Gastroesophageal sphincter (tissue), 4 donors: ENCODE measurements around the gene CCR1. TPM values are rescaled to one million over a fixed set of nuclear protein-coding genes. Genes with fewer than 3 reads are reported as not detected.

ENCODE experiments used
- ATAC-seq: fragments of 150-250 bp; one replicate; pipeline ENCODE4 v1.9.1; 2016; ENCODE audit warnings: mild to moderate bottlenecking, moderate library complexity
- H3K27ac ChIP-seq, 4 donors: fragments of 200-600 bp; sonication (generic) in 3 of 4; 1 replicate in 3 of 4; 2 replicates in 1 of 4; pipeline ENCODE4 v1.5.1; 2016 to 2019
- H3K27me3 ChIP-seq: fragments of 200-600 bp; sonication (generic); one replicate; pipeline ENCODE4 v1.5.1; 2019
- H3K36me3 ChIP-seq, 2 donors: fragments of 200-600 bp; sonication (generic); one replicate each; pipeline ENCODE4 v1.5.1; 2019; ENCODE audit warnings: control low read depth in 1 of 2
- H3K4me1 ChIP-seq, 3 donors: fragments of 200-600 bp; sonication (generic); 1 replicate in 2 of 3; 2 replicates in 1 of 3; pipeline ENCODE4 v1.5.1; 2016 to 2019; ENCODE audit warnings: control low read depth in 2 of 3
- H3K4me3 ChIP-seq, 2 donors: fragments of 200-600 bp; sonication (generic); one replicate each; pipeline ENCODE4 v1.5.1; 2019; ENCODE audit warnings: mild to moderate bottlenecking in 1 of 2, moderate library complexity in 1 of 2
- H3K9me3 ChIP-seq, 3 donors: fragments of 200-600 bp; sonication (generic); one replicate each; pipeline ENCODE4 v1.5.1; 2017 to 2019; ENCODE audit warnings: control low read depth in 2 of 3
- CTCF ChIP-seq, 4 experiments: fragments of 200-600 bp in 2 of 4; fragments of 450-650 bp in 2 of 4; sonication (generic) in 1 of 4; IDR thresholded peaks; one replicate each; pipeline ENCODE4 v1.5.1; 2017 to 2019; ENCODE audit warnings: antibody characterized with exemption in 4 of 4, mild to moderate bottlenecking in 2 of 4, moderate library complexity in 2 of 4
- EP300 ChIP-seq: sonication (generic); formaldehyde crosslinking; IDR thresholded peaks from one replicate; pipeline ENCODE4 v1.6.1; 2017; ENCODE audit warnings: antibody characterized with exemption, mild to moderate bottlenecking
- POLR2A ChIP-seq, 2 donors: fragments of 450-650 bp; IDR thresholded peaks; one replicate each; pipeline ENCODE4 v1.6.1; 2017; ENCODE audit warnings: antibody characterized with exemption in 2 of 2, mild to moderate bottlenecking in 2 of 2, moderate library complexity in 1 of 2
- POLR2AphosphoS5 ChIP-seq: sonication (generic); formaldehyde crosslinking; IDR thresholded peaks from one replicate; pipeline ENCODE4 v1.6.1; 2017; ENCODE audit warnings: antibody characterized with exemption
- WGBS, 2 donors: methylation state at CpG; one replicate each; pipeline ENCODE4 v1.1.5; 2018; ENCODE audit warnings: low coverage in 1 of 2; 5-methylcytosine and 5-hydroxymethylcytosine counted together
- total RNA-seq, 4 donors: library from RNA; depleted of rRNA; stranded (reverse); fragments of >200 nt; gene quantifications; one replicate each; pipeline ENCODE4 v1.1.0, GENCODE V29; 2016

Gene CCR1
- total RNA-seq, 4 donors from 2014 or later: 1.9 to 32.3 (median 8.7) TPM

GRCh38 chr3:46200211-46200610, 7.9 kb downstream of the CCR1 start:
- H3K4me3 ChIP-seq: no peak overlapping the region
- peaks cover 0 to 9% (median 0%) of the 10 kb centered on the region in 3 donors for H3K9me3 ChIP-seq
- WGBS, 2 donors: 70 to 78% methylated on average over 5 of the region's 5 CpGs
- ATAC-seq: no peak
- H3K36me3 ChIP-seq: no peaks in the 10 kb centered on the region
- peak overlapping the region in 1 of 4 donors; percentile 24 for H3K27ac ChIP-seq
- no peaks in the 10 kb centered on the region for H3K27me3 ChIP-seq
- H3K4me1 ChIP-seq: no peaks in the 10 kb centered on the region
- TF ChIP-seq EP300 (no peak), CTCF (IDR thresholded peaks at IDR 0.05) (no peak), POLR2A (IDR thresholded peaks at IDR 0.05) (no peak), POLR2AphosphoS5 (no peak)

GRCh38 chr3:46196261-46196957, 11.7 kb downstream of the CCR1 start:
- Histone ChIP-seq H3K27ac (no peak overlapping the region), H3K36me3 (no peaks in the 10 kb centered on the region), H3K9me3 (peaks cover 0 to 34% (median 1%) of the 10 kb centered on the region in 3 donors), H3K4me3 (no peak overlapping the region), H3K27me3 (no peaks in the 10 kb centered on the region), H3K4me1 (no peaks in the 10 kb centered on the region)
- TF ChIP-seq POLR2A (IDR thresholded peaks at IDR 0.05): no peak
- no peak for TF ChIP-seq POLR2AphosphoS5
- no peak for TF ChIP-seq CTCF (IDR thresholded peaks at IDR 0.05)
- 78 to 88% methylated on average over 7 of the region's 7 CpGs for WGBS, 2 donors
- ATAC-seq: no peak

- ATAC-seq: no peak
- Histone ChIP-seq H3K27me3 (no peaks in the 10 kb centered on the region), H3K4me3 (no peak overlapping the region)
Observed at GRCh38 chr3:46194868-46195553, 13.1 kb downstream of the CCR1 start.

GRCh38 chr3:46193436-46193835, 14.7 kb downstream of the CCR1 start:
- H3K36me3 ChIP-seq: no peaks in the 10 kb centered on the region
- H3K9me3 ChIP-seq: peaks cover 0 to 34% (median 1%) of the 10 kb centered on the region in 3 donors
- 91 to 100% methylated on average over 1 of the region's 1 CpG for WGBS, 2 donors
- peak; percentile 16 for ATAC-seq
- no peak overlapping the region for H3K27ac ChIP-seq
- H3K4me3 ChIP-seq: no peak overlapping the region
- no peaks in the 10 kb centered on the region for H3K27me3 ChIP-seq
- TF ChIP-seq POLR2AphosphoS5 (no peak), CTCF (IDR thresholded peaks at IDR 0.05) (no peak), EP300 (no peak), POLR2A (IDR thresholded peaks at IDR 0.05) (no peak)
- H3K4me1 ChIP-seq: no peaks in the 10 kb centered on the region

More at GRCh38 chr3:46194868-46195553, 13.1 kb downstream of the CCR1 start:
- TF ChIP-seq CTCF (IDR thresholded peaks at IDR 0.05) (no peak), EP300 (no peak), POLR2A (IDR thresholded peaks at IDR 0.05) (no peak), POLR2AphosphoS5 (no peak)
- no peak overlapping the region for H3K27ac ChIP-seq
- H3K36me3 ChIP-seq: no peaks in the 10 kb centered on the region
- H3K9me3 ChIP-seq: peaks cover 0 to 34% (median 1%) of the 10 kb centered on the region in 3 donors
- WGBS, 2 donors: 69 to 100% methylated on average over 2 to 4 of the region's 4 CpGs
- no peaks in the 10 kb centered on the region for H3K4me1 ChIP-seq
